OCI-LY3 (cell line): ENCODE measurements around the gene COX6B2.

Experiments used
- H2AFZ ChIP-seq: fragments of 200-600, 300-600 bp; shearing (Covaris generic); 2 replicates; pipeline ENCODE4 v1.6.0; 2014; ENCODE audit warnings: antibody characterized with exemption, low read depth, low read length
- H3K27ac ChIP-seq: fragments of 200-600, 300-600 bp; sonication (generic); 2 replicates; pipeline ENCODE4 v1.5.1; 2014; ENCODE audit warnings: mild to moderate bottlenecking, low read length, moderate library complexity, mixed read lengths
- H3K27me3 ChIP-seq: fragments of 200-600, 300-600 bp; sonication (generic); 2 replicates; pipeline ENCODE4 v1.6.1; 2014; ENCODE audit warnings: low read depth, low read length, mixed read lengths
- H3K36me3 ChIP-seq: fragments of 200-600, 300-600 bp; sonication (generic); replicated peaks from 2 replicates; pipeline ENCODE3; 2014; ENCODE audit warnings: low read depth, low read length, mixed read lengths
- H3K4me1 ChIP-seq: fragments of 300-600, 200-600 bp; sonication (generic); 2 replicates; pipeline ENCODE4 v1.6.1; 2014; ENCODE audit warnings: low read length, mixed read lengths
- H3K4me2 ChIP-seq: fragments of 200-600, 300-600 bp; sonication (generic); 2 replicates; pipeline ENCODE4 v1.6.1; 2014; ENCODE audit warnings: low read length, mixed read lengths
- H3K4me3 ChIP-seq: fragments of 300-600, 200-600 bp; sonication (generic); 2 replicates; pipeline ENCODE4 v1.5.1; 2014; ENCODE audit warnings: antibody characterized with exemption, mild to moderate bottlenecking, low read length, moderate library complexity
- H3K79me2 ChIP-seq: fragments of 300-600, 200-600 bp; shearing (Covaris generic); 2 replicates; pipeline ENCODE4 v1.6.1; 2014; ENCODE audit warnings: mild to moderate bottlenecking, low read length, mixed read lengths
- H3K9ac ChIP-seq: fragments of 300-600, 200-600 bp; shearing (Covaris generic); 2 replicates; pipeline ENCODE4 v1.6.0; 2014; ENCODE audit warnings: mild to moderate bottlenecking, low read length, moderate library complexity
- H3K9me3 ChIP-seq: fragments of 200-600, 300-600 bp; shearing (Covaris generic); 2 replicates; pipeline ENCODE4 v1.6.1; 2014; ENCODE audit warnings: low read length, mixed read lengths; ENCODE audit not compliant: insufficient read depth
- H4K20me1 ChIP-seq: fragments of 200-600, 300-600 bp; sonication (generic); 2 replicates; pipeline ENCODE4 v1.6.1; 2016; ENCODE audit warnings: low read length, mixed read lengths; ENCODE audit not compliant: insufficient read depth
- CTCF ChIP-seq: fragments of 200-600, 300-600 bp; sonication (generic); IDR thresholded peaks from 2 replicates; pipeline ENCODE4 v1.5.1; 2014; ENCODE audit warnings: antibody characterized with exemption, low read length, low read depth
- EZH2phosphoT487 ChIP-seq: fragments of 200-600 bp; shearing (Covaris generic); IDR thresholded peaks from 2 replicates; pipeline ENCODE4 v1.6.1; 2018; ENCODE audit warnings: antibody characterized with exemption, mixed run types, low read depth

The COX6B2 gene

GRCh38 chr19:55355213-55355821 is 798 bp upstream of the COX6B2 start:
- H3K79me2 ChIP-seq: no peaks in the 10 kb centered on the region
- H3K9ac ChIP-seq: no peak overlapping the region
- no peaks in the 10 kb centered on the region for H3K9me3 ChIP-seq
- H3K4me3 ChIP-seq: no peak overlapping the region
- H3K27me3 ChIP-seq: peaks cover 5% of the 10 kb centered on the region; the same call in 1 of the 2 replicates
- H3K4me1 ChIP-seq: no peaks in the 10 kb centered on the region
- H2AFZ ChIP-seq: no peak overlapping the region
- no peaks in the 10 kb centered on the region for H3K36me3 ChIP-seq
- TF ChIP-seq CTCF: no peak
- no peak for TF ChIP-seq EZH2phosphoT487
- H3K4me2 ChIP-seq: no peak overlapping the region
- H4K20me1 ChIP-seq: no peaks in the 10 kb centered on the region
- H3K27ac ChIP-seq: no peak overlapping the region

DNA sequence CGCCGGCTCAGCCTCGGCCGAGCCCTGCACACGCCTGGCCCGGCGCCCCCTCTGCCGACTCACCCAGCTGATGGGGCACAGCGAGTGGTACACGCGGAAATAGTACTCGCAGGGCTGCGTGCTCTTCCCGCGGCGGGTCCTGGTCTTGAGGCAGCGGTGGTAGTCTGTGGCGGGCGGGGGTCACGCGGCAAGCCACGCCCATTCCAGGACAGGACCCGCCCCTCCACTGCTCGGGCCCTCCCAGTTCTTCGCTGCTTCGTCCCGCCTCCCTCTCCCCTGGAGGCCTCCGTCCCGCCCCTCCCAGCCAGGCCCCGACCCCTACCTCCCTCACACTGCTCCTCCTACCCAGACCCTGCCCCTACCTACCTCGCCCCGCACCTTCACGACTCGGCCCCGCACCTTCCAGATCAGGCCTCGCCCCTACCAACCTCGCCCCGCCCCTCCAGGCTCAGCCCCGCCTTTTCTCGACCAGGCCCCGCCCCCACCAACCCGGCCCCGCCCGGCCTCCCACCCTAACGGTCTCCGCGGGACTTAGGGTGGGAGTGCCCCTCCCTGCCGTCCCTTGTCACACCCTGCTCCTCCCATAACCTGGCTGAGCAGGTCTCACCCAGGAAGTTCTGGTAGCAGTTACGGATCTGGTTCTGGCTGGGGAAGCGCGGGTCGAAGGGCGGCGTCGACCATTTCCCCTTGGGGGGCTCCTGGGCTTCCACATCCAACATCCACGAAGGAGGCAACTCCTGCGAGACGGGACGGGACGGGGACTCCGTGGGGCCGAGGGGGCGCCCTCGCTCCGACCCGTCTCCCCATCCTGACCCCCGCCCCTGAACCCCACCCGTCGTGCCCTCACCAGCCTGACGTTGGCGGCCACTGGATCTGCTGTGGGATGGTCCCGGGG is 469 bp downstream of the COX6B2 start:
- Histone ChIP-seq H3K4me1 (no peaks in the 10 kb centered on the region), H3K79me2 (no peaks in the 10 kb centered on the region), H3K4me3 (no peak overlapping the region), H4K20me1 (no peaks in the 10 kb centered on the region), H3K36me3 (no peaks in the 10 kb centered on the region), H3K27me3 (peaks cover 5% of the 10 kb centered on the region; the same call in 1 of the 2 replicates), H2AFZ (no peak overlapping the region), H3K4me2 (no peak overlapping the region), H3K27ac (no peak overlapping the region), H3K9ac (no peak overlapping the region), H3K9me3 (no peaks in the 10 kb centered on the region)
- no peak for TF ChIP-seq EZH2phosphoT487
- no peak for TF ChIP-seq CTCF

DNA sequence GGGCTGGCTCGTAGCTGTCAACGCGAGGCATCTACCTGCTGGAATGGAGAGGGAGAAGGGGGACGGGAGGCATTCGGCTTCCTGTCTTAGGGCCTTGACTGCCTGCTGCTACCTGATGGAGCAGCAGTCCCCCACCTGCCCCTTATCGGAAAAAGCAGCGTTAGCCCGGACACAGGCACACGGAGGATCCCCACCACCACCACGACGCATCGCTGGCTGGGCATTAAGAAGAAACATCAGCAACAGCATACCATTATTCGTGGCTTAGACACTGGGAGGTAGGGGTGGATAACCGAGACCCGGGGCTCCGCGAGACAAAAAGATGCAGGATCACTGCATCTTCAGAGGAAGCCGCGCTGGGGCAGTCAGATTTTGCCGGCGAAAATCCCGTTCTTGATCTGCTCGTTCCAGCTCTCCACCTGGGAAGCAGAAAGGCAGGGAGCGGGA is 1.1 kb downstream of the COX6B2 start:
- H4K20me1 ChIP-seq: 0 out of 2 replicates have a peak, but pooled peaks cover 2% of the 10 kb centered on the region
- no peaks in the 10 kb centered on the region for H3K36me3 ChIP-seq
- no peak overlapping the region for H3K4me3 ChIP-seq
- H3K9me3 ChIP-seq: no peaks in the 10 kb centered on the region
- TF ChIP-seq EZH2phosphoT487 (no peak), CTCF (no peak)
- no peaks in the 10 kb centered on the region for H3K4me1 ChIP-seq
- H3K27ac ChIP-seq: no peak overlapping the region
- no peak overlapping the region for H3K4me2 ChIP-seq
- no peak overlapping the region for H3K9ac ChIP-seq
- H2AFZ ChIP-seq: no peak overlapping the region
- peaks cover 5% of the 10 kb centered on the region; the same call in 1 of the 2 replicates for H3K27me3 ChIP-seq
- no peaks in the 10 kb centered on the region for H3K79me2 ChIP-seq

DNA sequence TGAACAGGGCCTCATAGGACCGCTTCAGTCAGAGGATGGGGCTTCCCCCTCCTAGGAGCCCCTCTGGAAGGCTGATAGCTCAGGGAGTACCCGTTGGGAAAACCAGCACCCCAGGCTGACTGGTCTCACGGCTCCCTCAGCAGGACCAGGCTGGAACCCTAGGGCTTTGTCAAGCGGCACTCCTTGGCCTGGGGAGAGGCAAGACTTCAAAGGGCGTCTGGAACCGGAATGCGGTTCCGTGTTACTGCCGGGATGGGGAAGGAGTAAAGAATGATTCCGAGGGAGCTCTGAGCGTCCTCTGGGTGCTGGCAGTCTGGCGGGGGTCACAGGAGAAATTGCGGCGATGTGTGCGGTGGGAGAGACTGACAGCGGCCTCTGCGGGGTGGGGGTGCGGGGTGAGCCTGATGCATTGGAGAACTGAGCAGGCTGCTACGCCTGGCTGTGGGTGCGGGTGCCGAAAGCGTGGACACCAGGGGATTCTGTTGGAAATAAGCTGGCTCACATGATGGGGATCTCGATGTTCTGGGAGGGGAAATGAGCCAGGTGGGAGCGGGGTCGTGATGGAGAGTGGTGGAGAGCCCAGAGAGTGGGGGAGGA is 1.9 kb downstream of the COX6B2 start:
- Histone ChIP-seq H3K4me1 (no peaks in the 10 kb centered on the region), H2AFZ (no peak overlapping the region), H3K9me3 (no peaks in the 10 kb centered on the region), H3K4me2 (no peak overlapping the region), H3K4me3 (no peak overlapping the region), H3K27me3 (peaks cover 5% of the 10 kb centered on the region; the same call in 1 of the 2 replicates), H3K9ac (no peak overlapping the region), H3K79me2 (no peaks in the 10 kb centered on the region), H4K20me1 (0 out of 2 replicates have a peak, but pooled peaks cover 2% of the 10 kb centered on the region), H3K27ac (no peak overlapping the region), H3K36me3 (no peaks in the 10 kb centered on the region)
- TF ChIP-seq EZH2phosphoT487 (no peak), CTCF (no peak)
